ENCODE data around the gene NFIB.

DNA sequence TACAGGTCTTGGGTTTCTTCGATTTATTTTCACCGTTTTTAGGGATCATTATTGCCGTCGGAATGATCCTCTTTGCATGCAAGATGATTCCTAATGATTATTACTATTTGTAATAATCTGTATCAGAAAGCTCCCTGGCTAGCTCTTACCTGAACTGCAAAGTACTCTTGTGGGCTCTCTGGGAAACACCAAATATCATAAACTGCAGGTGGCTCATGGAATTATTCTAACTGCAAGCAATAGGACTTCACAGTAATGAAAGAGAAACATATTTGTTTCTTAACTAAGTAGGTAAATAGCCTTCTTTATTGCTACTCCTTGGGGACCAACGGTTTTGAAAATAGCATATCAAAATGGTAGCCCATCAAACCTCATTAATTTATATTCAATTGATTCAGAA is 219.4 kb downstream of the NFIB start:
- TF ChIP-seq POLR2AphosphoS5 (IDR thresholded peaks at IDR 0.05), result no peak
- TF ChIP-seq, protein P1, sequence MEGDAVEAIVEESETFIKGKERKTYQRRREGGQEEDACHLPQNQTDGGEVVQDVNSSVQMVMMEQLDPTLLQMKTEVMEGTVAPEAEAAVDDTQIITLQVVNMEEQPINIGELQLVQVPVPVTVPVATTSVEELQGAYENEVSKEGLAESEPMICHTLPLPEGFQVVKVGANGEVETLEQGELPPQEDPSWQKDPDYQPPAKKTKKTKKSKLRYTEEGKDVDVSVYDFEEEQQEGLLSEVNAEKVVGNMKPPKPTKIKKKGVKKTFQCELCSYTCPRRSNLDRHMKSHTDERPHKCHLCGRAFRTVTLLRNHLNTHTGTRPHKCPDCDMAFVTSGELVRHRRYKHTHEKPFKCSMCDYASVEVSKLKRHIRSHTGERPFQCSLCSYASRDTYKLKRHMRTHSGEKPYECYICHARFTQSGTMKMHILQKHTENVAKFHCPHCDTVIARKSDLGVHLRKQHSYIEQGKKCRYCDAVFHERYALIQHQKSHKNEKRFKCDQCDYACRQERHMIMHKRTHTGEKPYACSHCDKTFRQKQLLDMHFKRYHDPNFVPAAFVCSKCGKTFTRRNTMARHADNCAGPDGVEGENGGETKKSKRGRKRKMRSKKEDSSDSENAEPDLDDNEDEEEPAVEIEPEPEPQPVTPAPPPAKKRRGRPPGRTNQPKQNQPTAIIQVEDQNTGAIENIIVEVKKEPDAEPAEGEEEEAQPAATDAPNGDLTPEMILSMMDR (IDR thresholded peaks at IDR 0.05), result no peak

All from stomach (tissue), 4 donors.